HTR-8/SVneo (cell line): Measurements from ENCODE around the gene SPATS1.

Experiments used
- DNase-seq: peaks from one replicate; pipeline ENCODE4 v3.0.0; 2011; ENCODE audit warnings: low spot score, mixed read lengths; ENCODE audit not compliant: insufficient read length
- FAIRE-seq: peaks from 2 replicates; lab custom pipeline; 2011; peaks lifted over from hg19 to GRCh38; lab: Jason Lieb, UNC

SPATS1 gene

GRCh38 chr6:44386364-44386928 is 44.0 kb downstream of the SPATS1 start:
- no peak for DNase-seq
- no peak for FAIRE-seq

DNA sequence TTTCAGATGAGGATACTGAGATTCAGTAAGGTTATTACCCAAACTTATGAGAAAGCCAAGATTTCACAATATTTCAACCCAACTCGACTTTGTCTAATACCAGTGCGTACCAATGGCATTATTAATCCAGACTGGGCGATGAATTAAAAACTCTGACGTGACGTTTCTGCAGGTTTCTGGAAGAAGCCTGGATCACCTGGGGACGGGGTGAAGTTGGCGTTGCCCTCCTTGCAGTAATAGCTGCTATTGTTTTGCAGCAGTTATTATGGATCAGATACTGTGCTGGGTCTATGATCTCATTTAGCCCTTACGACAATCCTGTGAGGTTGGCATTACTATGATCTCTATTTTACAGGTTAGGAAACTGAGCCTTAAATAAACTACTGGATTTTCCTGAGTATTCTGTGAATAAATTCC is 44.5 kb downstream of the SPATS1 start:
- FAIRE-seq (no peak), DNase-seq (no peak)

- DNase-seq (peak; percentile 99), FAIRE-seq (peak; percentile 77)
Measured at GRCh38 chr6:44387346-44388134, 45.1 kb downstream of the SPATS1 start, which contains the start of gene CDC5L. CDC5L (plus strand) TSS chr6:44387706; CDS start chr6:44387824, 118 bp downstream.

GRCh38 chr6:44388135-44388487 is 45.7 kb downstream of the SPATS1 start:
- FAIRE-seq (no peak), DNase-seq (no peak)

- no peak for DNase-seq
- FAIRE-seq = no peak
Measured at GRCh38 chr6:44388887-44389286, 46.4 kb downstream of the SPATS1 start.

- DNase-seq (no peak), FAIRE-seq (no peak)
Measured at GRCh38 chr6:44390158-44390683, 47.8 kb downstream of the SPATS1 start.
